Gastrocnemius medialis (tissue), 4 donors: ENCODE results near the gene NUDT1. TPM values are rescaled to one million over a fixed set of nuclear protein-coding genes. Genes with fewer than 3 reads are reported as not detected.

Experiments
- ATAC-seq, 2 donors: fragments of 150-250 bp; one replicate each; pipeline ENCODE4 v1.9.1; 2016
- DNase-seq, 2 donors: peaks; one replicate each; pipeline ENCODE4 v3.0.0-alpha.2; 2019
- H3K27ac ChIP-seq, 4 donors: fragments of 200-600 bp; sonication (generic); 1 replicate in 1 of 4; 2 replicates in 3 of 4; pipeline ENCODE4 v1.5.1; 2016 to 2018; ENCODE audit warnings: mild to moderate bottlenecking in 2 of 4, moderate library complexity in 1 of 4
- H3K27me3 ChIP-seq, 3 donors: fragments of 200-600 bp; sonication (generic) in 2 of 3; 1 replicate in 1 of 3; 2 replicates in 2 of 3; pipeline versions ENCODE4 v1.5.1 to v1.6.0; 2016 to 2019; ENCODE audit warnings: mild to moderate bottlenecking in 1 of 3, moderate library complexity in 1 of 3
- H3K36me3 ChIP-seq, 2 donors: fragments of 200-600 bp; sonication (generic) in 1 of 2; one replicate each; pipeline ENCODE4 v1.5.1; 2017 to 2018
- H3K4me1 ChIP-seq, 2 donors: fragments of 200-600 bp; sonication (generic) in 1 of 2; one replicate each; pipeline ENCODE4 v1.5.1; 2016 to 2017; ENCODE audit warnings: mild to moderate bottlenecking in 2 of 2
- H3K4me3 ChIP-seq, 4 donors: fragments of 200-600 bp; sonication (generic) in 3 of 4; 1 replicate in 1 of 4; 2 replicates in 3 of 4; pipeline ENCODE4 v1.5.1; 2016 to 2019; ENCODE audit warnings: mild to moderate bottlenecking in 2 of 4
- H3K9me3 ChIP-seq, 3 donors: fragments of 200-600 bp; sonication (generic) in 2 of 3; 1 replicate in 1 of 3; 2 replicates in 2 of 3; pipeline ENCODE4 v1.5.1; 2016 to 2019
- CTCF ChIP-seq, 5 experiments: fragments of 450-650 bp in 3 of 5; fragments of 200-600 bp in 2 of 5; sonication (generic) in 2 of 5; IDR thresholded peaks in 4 of 5; conservative IDR thresholded peaks in 1 of 5; 1 replicate in 4 of 5; 2 replicates in 1 of 5; pipeline ENCODE4 v1.5.1; 2016 to 2019; ENCODE audit warnings: antibody characterized with exemption in 5 of 5, mild to moderate bottlenecking in 3 of 5, moderate library complexity in 3 of 5
- POLR2A ChIP-seq, 2 donors: fragments of 450-650 bp; IDR thresholded peaks; one replicate each; pipeline ENCODE4 v1.6.1; 2017; ENCODE audit warnings: antibody characterized with exemption in 2 of 2, mild to moderate bottlenecking in 2 of 2, moderate library complexity in 2 of 2
- in situ Hi-C, 4 donors: fragments of 200-750 bp; cut with MboI; loops; one replicate each; pipeline versions ENCODE4 v1.15.0 to v1.8.0; 2017; ENCODE audit warnings: low sequenced_read_pairs in 4 of 4
- intact Hi-C: fragments of 100-400 bp; cut with DNase I; formaldehyde crosslinking; loops from one replicate; pipeline ENCODE4 v1.15.1; 2023; ENCODE audit warnings: low total_unique reads
- total RNA-seq, 4 donors: library from RNA; depleted of rRNA; stranded (reverse); fragments of >200 nt; gene quantifications; one replicate each; pipeline versions ENCODE4 v1.1.0 to v1.2.3, GENCODE V29; 2016

NUDT1 gene
- total RNA-seq, 4 donors from 2014 or later = 14.7 to 22.5 (median 18.1) TPM

- in situ Hi-C loops = loop anchor here in 2 of 4 donors (25.0 kb wide), 2 partner anchors 550 to 625 kb away; partner anchors contain the start of gene ELFN1 (in 1 of the 2)
- H3K4me3 ChIP-seq = no peak overlapping the region
- DNase-seq (no peak), ATAC-seq (no peak)
- peaks cover 0 to 59% of the 10 kb centered on the region in 2 donors for H3K36me3 ChIP-seq
- intact Hi-C loops = no loop called here
- no peak for TF ChIP-seq POLR2A (IDR thresholded peaks at IDR 0.05)
- TF ChIP-seq CTCF (IDR thresholded peaks at IDR 0.05 in 4 of 5, conservative IDR thresholded peaks at IDR 0.05 in 1 of 5) = no peak
- H3K4me1 ChIP-seq = peaks cover 0 to 7% of the 10 kb centered on the region in 2 donors
- no peaks in the 10 kb centered on the region for H3K9me3 ChIP-seq
- H3K27me3 ChIP-seq = no peaks in the 10 kb centered on the region
- no peak overlapping the region for H3K27ac ChIP-seq
Observed at GRCh38 chr7:2211926-2212325, 30.1 kb upstream of the NUDT1 start.

GRCh38 chr7:2212906-2213305 is 29.1 kb upstream of the NUDT1 start:
- H3K27ac ChIP-seq = no peak overlapping the region
- no peak for DNase-seq

GRCh38 chr7:2213551-2214215 is 28.3 kb upstream of the NUDT1 start:
- intact Hi-C loops = no loop called here
- Histone ChIP-seq H3K27me3 (no peaks in the 10 kb centered on the region), H3K4me3 (no peak overlapping the region), H3K9me3 (no peaks in the 10 kb centered on the region), H3K4me1 (peaks cover 0 to 7% of the 10 kb centered on the region in 2 donors), H3K36me3 (peaks cover 0 to 77% of the 10 kb centered on the region in 2 donors), H3K27ac (no peak overlapping the region)
- ATAC-seq (no peak), DNase-seq (no peak)
- in situ Hi-C loops = loop anchor here in 2 of 4 donors (25.0 kb wide), 2 partner anchors 551 to 626 kb away; partner anchors contain the start of gene ELFN1 (in 1 of the 2)
- TF ChIP-seq POLR2A (IDR thresholded peaks at IDR 0.05) = no peak
- TF ChIP-seq CTCF (IDR thresholded peaks at IDR 0.05 in 4 of 5, conservative IDR thresholded peaks at IDR 0.05 in 1 of 5) = no peak

More at GRCh38 chr7:2212906-2213305, 29.1 kb upstream of the NUDT1 start:
- ATAC-seq = no peak
- Histone ChIP-seq H3K27me3 (no peaks in the 10 kb centered on the region), H3K9me3 (no peaks in the 10 kb centered on the region), H3K36me3 (peaks cover 0 to 69% of the 10 kb centered on the region in 2 donors), H3K4me3 (no peak overlapping the region), H3K4me1 (peaks cover 0 to 7% of the 10 kb centered on the region in 2 donors)
- in situ Hi-C loops (loop anchor here in 2 of 4 donors (25.0 kb wide), 2 partner anchors 551 to 626 kb away; partner anchors contain the start of gene ELFN1 (in 1 of the 2)), intact Hi-C loops (no loop called here)
- TF ChIP-seq POLR2A (IDR thresholded peaks at IDR 0.05) = no peak
- no peak for TF ChIP-seq CTCF (IDR thresholded peaks at IDR 0.05 in 4 of 5, conservative IDR thresholded peaks at IDR 0.05 in 1 of 5)

GRCh38 chr7:2214636-2215035 is 27.4 kb upstream of the NUDT1 start:
- in situ Hi-C loops = loop anchor here in 2 of 4 donors (25.0 kb wide), 2 partner anchors 552 to 627 kb away; partner anchors contain the start of gene ELFN1 (in 1 of the 2)
- H3K4me1 ChIP-seq = no peaks in the 10 kb centered on the region
- H3K9me3 ChIP-seq = no peaks in the 10 kb centered on the region
- DNase-seq = no peak
- no peak for ATAC-seq
- peaks cover 0 to 82% of the 10 kb centered on the region in 2 donors for H3K36me3 ChIP-seq
- no peaks in the 10 kb centered on the region for H3K27me3 ChIP-seq
- intact Hi-C loops = no loop called here
- no peak overlapping the region for H3K27ac ChIP-seq
- H3K4me3 ChIP-seq = no peak overlapping the region
- TF ChIP-seq POLR2A (IDR thresholded peaks at IDR 0.05) = no peak
- TF ChIP-seq CTCF (IDR thresholded peaks at IDR 0.05 in 4 of 5, conservative IDR thresholded peaks at IDR 0.05 in 1 of 5) = no peak
